ENCODE results near the gene DOCK8.

- TF ChIP-seq CREB5 (CRISPR knock-in tag; IDR thresholded peaks at IDR 0.05; ENCODE audit: low read depth) (no peak), ZFP30 (CRISPR knock-in tag; IDR thresholded peaks at IDR 0.05) (no peak), TOX (CRISPR knock-in tag; IDR thresholded peaks at IDR 0.05; ENCODE audit: borderline replicate concordance) (no peak), POU6F1 (CRISPR knock-in tag; IDR thresholded peaks at IDR 0.05; ENCODE audit: borderline replicate concordance, low read depth) (no peak), GLIS3 (CRISPR knock-in tag; IDR thresholded peaks at IDR 0.05) (no peak), PATZ1 (CRISPR knock-in tag; IDR thresholded peaks at IDR 0.05; ENCODE audit: borderline replicate concordance) (no peak), TCF4 (CRISPR knock-in tag; IDR thresholded peaks at IDR 0.05; ENCODE audit: borderline replicate concordance) (no peak), PPARA (CRISPR knock-in tag; IDR thresholded peaks at IDR 0.05; ENCODE audit: borderline replicate concordance) (no peak), TSHZ2 (CRISPR knock-in tag; IDR thresholded peaks at IDR 0.05) (no peak), SNAI2 (CRISPR knock-in tag; IDR thresholded peaks at IDR 0.05) (no peak), ZC3H10 (CRISPR knock-in tag; IDR thresholded peaks at IDR 0.05) (no peak), BACH2 (CRISPR knock-in tag; IDR thresholded peaks at IDR 0.05; ENCODE audit: borderline replicate concordance) (no peak)
Observed at GRCh38 chr9:237141-237857, 22.6 kb downstream of the DOCK8 start.

All from SK-N-SH treated with all-trans-retinoic acid at 6 μM for 48 hours (cell line).